C4-2B (cell line): Measurements from ENCODE around the gene SLC25A1.
A peak's percentile ranks its signal among the peaks of the same experiment; 100 is the strongest.

Experiments
- H3K27ac ChIP-seq: fragments of 450-650 bp; 2 replicates; pipeline ENCODE4 v1.5.1; 2017
- CTCF ChIP-seq: fragments of 450-650 bp; conservative IDR thresholded peaks from 2 replicates; pipeline ENCODE4 v1.5.1; 2017; ENCODE audit warnings: mild to moderate bottlenecking
- ZFX ChIP-seq: fragments of 450-650 bp; IDR thresholded peaks from 2 replicates; pipeline ENCODE4 v1.6.1; 2017

Gene SLC25A1

DNA sequence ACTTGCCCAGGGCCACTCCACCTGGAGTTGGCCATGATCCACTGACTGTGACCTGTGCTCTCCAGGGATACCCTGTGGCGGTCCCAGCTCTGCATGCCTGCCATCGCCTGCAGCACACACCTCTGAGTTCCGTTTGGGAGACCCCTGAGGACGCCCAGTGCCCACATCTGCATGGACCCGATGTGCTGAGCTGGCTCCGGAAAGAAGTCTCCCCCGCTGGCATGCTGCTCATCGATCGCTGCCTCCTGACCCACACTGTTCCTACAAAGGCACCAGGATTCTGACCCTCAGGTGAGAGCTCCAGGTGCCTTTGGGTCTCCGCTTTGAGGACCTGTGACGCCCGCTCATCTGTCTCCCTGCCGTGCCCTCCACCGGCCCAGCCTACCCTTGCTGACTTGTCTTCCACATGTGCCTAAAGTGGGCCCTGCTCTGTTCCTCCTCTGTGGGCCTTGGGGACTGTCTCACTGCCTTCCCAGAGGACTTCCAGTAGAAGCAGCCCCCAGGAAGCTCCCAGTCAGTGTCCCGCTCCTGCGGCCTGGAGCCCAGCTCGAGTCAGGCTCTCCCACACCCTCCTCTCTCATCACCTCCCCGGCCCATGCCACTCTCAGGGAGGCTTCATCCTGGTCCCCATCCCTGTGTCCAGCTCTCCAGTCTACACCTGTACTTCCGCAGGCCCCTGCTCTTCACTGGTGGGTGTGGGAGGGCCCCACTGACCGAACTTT lies 5.9 kb upstream of the SLC25A1 start:
- TF ChIP-seq CTCF (no peak), ZFX (no peak)

GRCh38 chr22:19183216-19183615 lies 4.7 kb upstream of the SLC25A1 start:
- no peak overlapping the region for H3K27ac ChIP-seq
- TF ChIP-seq ZFX = no peak
- no peak for TF ChIP-seq CTCF

More for the DNA sequence above, 5.9 kb upstream of the SLC25A1 start:
- H3K27ac ChIP-seq = no peak overlapping the region

GRCh38 chr22:19182472-19183157 lies 4.1 kb upstream of the SLC25A1 start:
- H3K27ac ChIP-seq = no peak overlapping the region
- TF ChIP-seq CTCF (no peak), ZFX (no peak)

GRCh38 chr22:19181786-19182471 lies 3.4 kb upstream of the SLC25A1 start:
- H3K27ac ChIP-seq = no peak overlapping the region
- TF ChIP-seq CTCF (no peak), ZFX (no peak)

- no peak overlapping the region for H3K27ac ChIP-seq
- TF ChIP-seq ZFX (no peak), CTCF (no peak)
Measured at GRCh38 chr22:19180740-19181410, 2.3 kb upstream of the SLC25A1 start.

DNA sequence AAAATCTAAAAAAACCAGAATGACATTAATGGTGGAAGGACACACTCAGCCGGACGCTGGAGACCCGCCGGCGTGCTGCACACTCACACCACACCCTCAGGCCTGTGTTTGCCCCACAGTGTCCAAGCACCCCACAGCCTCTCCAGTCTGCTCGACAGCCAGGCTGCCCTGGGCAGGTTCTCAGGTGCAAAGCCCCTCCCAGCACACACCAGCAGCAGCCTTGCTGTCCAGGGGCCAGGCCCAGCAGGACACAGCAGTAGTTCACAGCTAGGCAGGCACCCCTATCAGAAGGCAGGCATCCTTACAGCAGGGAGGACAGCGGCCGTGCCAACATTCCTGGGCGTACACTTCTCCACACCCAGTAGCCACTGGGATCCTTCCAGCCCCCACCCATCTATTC lies 1.7 kb upstream of the SLC25A1 start:
- TF ChIP-seq CTCF (no peak), ZFX (no peak)
- peak overlapping the region; percentile 91; the same call in 1 of the 2 replicates for H3K27ac ChIP-seq
